Subcutaneous adipose tissue (tissue), 4 donors: ENCODE measurements around the gene NAPSA. TPM values are rescaled to one million over a fixed set of nuclear protein-coding genes. Genes with fewer than 3 reads are reported as not detected.

ENCODE experiments used
- CTCF ChIP-seq: fragments of 450-650 bp; IDR thresholded peaks from one replicate; pipeline ENCODE4 v1.5.1; 2016; ENCODE audit warnings: low read depth, mild to moderate bottlenecking, control low read depth, antibody characterized with exemption, moderate library complexity
- total RNA-seq, 4 donors: library from RNA; depleted of rRNA; stranded (reverse); fragments of >200 nt; gene quantifications; one replicate each; pipeline ENCODE4 v1.1.0, GENCODE V29; 2016

NAPSA gene
- total RNA-seq, 4 donors from 2014 or later = 0.66 to 1.3 (median 0.85) TPM; not detected in 1

- no peak for TF ChIP-seq CTCF
These were observed 47.0 kb downstream of the NAPSA start for GRCh38 chr19:50318438-50318837.

GRCh38 chr19:50317115-50317514 is 48.3 kb downstream of the NAPSA start:
- no peak for TF ChIP-seq CTCF

GRCh38 chr19:50315773-50316448 is 49.5 kb downstream of the NAPSA start:
- no peak for TF ChIP-seq CTCF

GRCh38 chr19:50314724-50315708 is 50.4 kb downstream of the NAPSA start:
- TF ChIP-seq CTCF = no peak

GRCh38 chr19:50313812-50314536 is 51.5 kb downstream of the NAPSA start:
- no peak for TF ChIP-seq CTCF

- no peak for TF ChIP-seq CTCF
These were observed 52.2 kb downstream of the NAPSA start for GRCh38 chr19:50312967-50313811.
